GM18861 (cell line): ENCODE results near the gene MYO1G.
A peak's percentile ranks its signal among the peaks of the same experiment; 100 is the strongest.
"Not testable (repeated sequence)": the region's sequence is repeated elsewhere in the genome, so short reads cannot be mapped to it uniquely, and the experiment has no call there.

Experiments used
- ATAC-seq: cut with Tn5 transposase; IDR thresholded peaks from one replicate; pipeline ENCODE4 v1.9.1; 2021; ENCODE audit not compliant: unreplicated experiment

The MYO1G gene

GRCh38 chr7:44999245-45000092, 20.7 kb upstream of the MYO1G start:
- peak; percentile 41 for ATAC-seq

GRCh38 chr7:44998153-44998871, 19.5 kb upstream of the MYO1G start:
- no peak for ATAC-seq

GRCh38 chr7:44995555-44996493, 17.0 kb upstream of the MYO1G start:
- no peak for ATAC-seq

- no peak for ATAC-seq
Observed at GRCh38 chr7:44994877-44995554, 16.2 kb upstream of the MYO1G start.

- ATAC-seq: not testable (repeated sequence)
Observed at GRCh38 chr7:44992004-44992795, 13.4 kb upstream of the MYO1G start.

GRCh38 chr7:44990109-44991023, 11.6 kb upstream of the MYO1G start:
- no peak for ATAC-seq

- ATAC-seq: no peak
Observed at GRCh38 chr7:44989132-44989531, 10.3 kb upstream of the MYO1G start.

- no peak for ATAC-seq
Observed at GRCh38 chr7:44988701-44989100, 9.9 kb upstream of the MYO1G start.

GRCh38 chr7:44987996-44988395, 9.2 kb upstream of the MYO1G start:
- no peak for ATAC-seq

GRCh38 chr7:44987457-44987856, 8.6 kb upstream of the MYO1G start:
- ATAC-seq: no peak

- peak; percentile 90 for ATAC-seq
Observed at GRCh38 chr7:44986218-44987053, 7.6 kb upstream of the MYO1G start.

- no peak for ATAC-seq
Observed at GRCh38 chr7:44985900-44986217, 7.0 kb upstream of the MYO1G start.

- ATAC-seq: no peak
Observed at GRCh38 chr7:44985033-44985695, 6.3 kb upstream of the MYO1G start.

GRCh38 chr7:44984478-44984758, 5.6 kb upstream of the MYO1G start:
- no peak for ATAC-seq

GRCh38 chr7:44983742-44984477, 5.1 kb upstream of the MYO1G start:
- ATAC-seq: no peak

GRCh38 chr7:44982970-44983369, 4.2 kb upstream of the MYO1G start:
- no peak for ATAC-seq

GRCh38 chr7:44982535-44982923, 3.7 kb upstream of the MYO1G start:
- ATAC-seq: no peak
